Epithelial cell of proximal tubule (primary cell): ENCODE measurements around the gene DMD. TPM values are rescaled to one million over a fixed set of nuclear protein-coding genes. Genes with fewer than 3 reads are reported as not detected.

Experiments used
- DNase-seq: peaks from one replicate; pipeline ENCODE4 v3.0.0-alpha.2; 2011; ENCODE audit warnings: low read depth
- H3K4me3 ChIP-seq: 2 replicates; pipeline ENCODE4 v1.5.1; 2011; ENCODE audit warnings: low read depth, mild to moderate bottlenecking, low read length
- total RNA-seq: library from RNA; depleted of rRNA; stranded (reverse); fragments of >200 nt; gene quantifications from 2 replicates; pipeline ENCODE4 v1.2.3, GENCODE V29; 2015
- TF ChIP-seq, protein P1 (sequence below): conservative IDR thresholded peaks from 2 replicates; pipeline ENCODE4 v1.5.1; 2012; ENCODE audit warnings: low read depth, mild to moderate bottlenecking, low read length

The DMD gene
- total RNA-seq, 1 donor from 2014 or later: 1.3 TPM

DNA sequence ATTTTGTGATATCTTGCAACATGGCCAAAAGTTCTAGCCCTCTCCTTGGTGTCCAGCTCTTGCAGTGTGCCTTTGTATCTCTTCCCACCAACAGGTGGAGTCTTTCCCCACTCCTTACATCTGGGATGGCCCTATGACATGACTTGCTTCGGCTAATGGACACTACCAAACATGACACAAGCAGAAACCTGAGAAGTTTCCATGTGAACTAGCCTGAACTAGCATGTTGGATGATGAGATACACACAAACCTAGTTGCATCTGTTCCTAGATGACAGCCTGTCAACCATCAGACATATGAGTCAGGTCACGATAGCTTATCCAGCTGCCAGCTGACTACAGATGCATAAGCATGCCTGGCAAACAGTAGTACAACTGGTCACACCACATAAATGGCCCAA, 1932.0 kb downstream of the DMD start:
- no peak for DNase-seq
- TF ChIP-seq, protein P1, sequence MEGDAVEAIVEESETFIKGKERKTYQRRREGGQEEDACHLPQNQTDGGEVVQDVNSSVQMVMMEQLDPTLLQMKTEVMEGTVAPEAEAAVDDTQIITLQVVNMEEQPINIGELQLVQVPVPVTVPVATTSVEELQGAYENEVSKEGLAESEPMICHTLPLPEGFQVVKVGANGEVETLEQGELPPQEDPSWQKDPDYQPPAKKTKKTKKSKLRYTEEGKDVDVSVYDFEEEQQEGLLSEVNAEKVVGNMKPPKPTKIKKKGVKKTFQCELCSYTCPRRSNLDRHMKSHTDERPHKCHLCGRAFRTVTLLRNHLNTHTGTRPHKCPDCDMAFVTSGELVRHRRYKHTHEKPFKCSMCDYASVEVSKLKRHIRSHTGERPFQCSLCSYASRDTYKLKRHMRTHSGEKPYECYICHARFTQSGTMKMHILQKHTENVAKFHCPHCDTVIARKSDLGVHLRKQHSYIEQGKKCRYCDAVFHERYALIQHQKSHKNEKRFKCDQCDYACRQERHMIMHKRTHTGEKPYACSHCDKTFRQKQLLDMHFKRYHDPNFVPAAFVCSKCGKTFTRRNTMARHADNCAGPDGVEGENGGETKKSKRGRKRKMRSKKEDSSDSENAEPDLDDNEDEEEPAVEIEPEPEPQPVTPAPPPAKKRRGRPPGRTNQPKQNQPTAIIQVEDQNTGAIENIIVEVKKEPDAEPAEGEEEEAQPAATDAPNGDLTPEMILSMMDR: peak; percentile 53

DNA sequence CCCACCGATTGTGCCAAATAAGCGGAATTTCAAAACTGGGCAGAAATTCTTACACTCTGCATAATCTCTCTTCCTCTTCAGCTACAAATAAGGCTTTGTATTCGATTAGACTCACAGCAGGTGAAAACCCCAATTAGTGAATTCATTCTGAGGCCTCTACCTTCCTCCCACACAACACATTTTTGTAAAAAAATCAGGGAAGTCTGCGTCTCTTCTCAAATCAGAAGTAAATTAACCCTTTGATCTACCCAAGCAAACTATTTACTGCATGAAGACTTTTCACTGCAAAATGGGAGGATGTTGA, 1938.9 kb downstream of the DMD start:
- TF ChIP-seq, protein P1: no peak
- no peak overlapping the region for H3K4me3 ChIP-seq
- DNase-seq: no peak

More for the DNA sequence above, 1932.0 kb downstream of the DMD start:
- no peak overlapping the region for H3K4me3 ChIP-seq

DNA sequence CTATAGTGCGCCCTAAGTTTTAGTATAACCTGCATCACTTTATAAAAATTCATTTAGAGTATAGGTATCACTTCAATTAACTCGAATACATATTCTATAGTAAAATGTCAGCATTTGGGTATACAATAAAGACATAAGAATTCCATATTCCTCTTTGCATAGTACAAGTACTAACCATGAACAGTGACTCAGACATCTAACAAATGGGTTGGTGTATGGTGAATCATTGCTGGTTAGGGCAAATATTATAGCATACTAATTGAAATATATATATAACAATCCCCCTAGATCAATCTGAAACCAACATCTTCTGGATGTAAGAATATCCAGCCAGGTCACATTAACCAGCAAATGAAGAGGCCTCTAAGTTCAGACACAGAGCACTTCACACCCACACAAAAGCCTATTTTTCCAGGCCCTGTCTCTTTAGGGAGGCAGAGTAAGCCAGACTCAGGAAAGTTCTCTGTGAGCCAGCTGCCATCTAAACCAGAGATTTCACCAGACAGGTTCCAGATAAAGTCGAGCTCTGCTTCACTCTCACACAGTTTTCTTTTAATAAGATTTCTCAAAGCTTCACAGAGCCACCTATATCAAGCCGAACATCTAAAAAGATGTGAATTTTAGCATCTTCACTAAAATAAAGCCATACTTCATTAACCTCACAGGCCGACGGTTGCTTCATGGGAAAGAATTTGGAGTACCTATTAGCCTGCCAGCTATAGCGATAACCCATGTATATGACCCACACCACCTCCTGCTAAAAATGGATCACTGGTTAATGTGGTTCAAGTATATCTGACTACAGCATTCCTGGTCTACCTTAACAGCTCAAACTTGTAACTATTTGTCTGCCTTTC, 1939.5 kb downstream of the DMD start:
- H3K4me3 ChIP-seq: no peak overlapping the region
- TF ChIP-seq, protein P1: no peak
- DNase-seq: no peak

DNA sequence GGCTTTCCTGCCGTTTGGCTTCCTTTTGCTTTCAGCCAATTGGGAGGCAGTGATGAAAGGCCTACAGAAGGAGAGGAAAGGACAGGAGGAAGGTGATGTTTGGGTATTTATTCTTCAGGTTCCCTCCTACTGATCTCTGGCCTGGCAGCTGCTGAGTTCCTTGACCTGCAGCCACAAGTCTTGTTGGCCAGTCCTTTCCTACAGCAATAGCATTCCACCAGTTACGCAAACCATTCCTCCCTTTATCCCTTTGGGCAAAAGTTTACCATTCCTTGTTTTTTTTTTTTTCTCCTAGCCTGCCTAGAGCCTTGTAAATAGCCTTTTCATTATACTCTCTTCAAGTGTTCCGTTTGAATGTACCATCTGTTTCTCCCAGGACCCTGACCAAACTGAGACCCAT, 1941.4 kb downstream of the DMD start:
- TF ChIP-seq, protein P1: no peak
- no peak overlapping the region for H3K4me3 ChIP-seq
- no peak for DNase-seq

DNA sequence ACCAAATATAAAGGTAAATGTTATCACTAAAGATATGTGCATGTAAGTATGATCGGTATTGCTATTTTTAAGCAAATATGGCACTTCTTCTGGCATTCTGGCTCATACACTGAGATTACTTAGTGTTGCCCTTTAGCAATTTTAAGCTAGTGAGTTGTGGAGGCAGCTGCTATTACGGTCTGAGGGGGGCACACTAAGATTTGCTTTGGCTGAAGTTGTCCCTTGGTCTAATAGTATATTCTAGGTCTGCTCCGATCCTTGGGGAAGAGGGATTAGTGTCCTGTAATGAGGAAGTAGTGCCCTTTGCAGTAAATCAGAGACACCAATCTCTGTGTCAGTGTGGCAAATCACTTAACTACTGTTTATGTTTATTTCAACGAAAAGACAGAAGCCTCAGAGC, 1943.0 kb downstream of the DMD start:
- DNase-seq: no peak
- no peak overlapping the region for H3K4me3 ChIP-seq
- TF ChIP-seq, protein P1: no peak

DNA sequence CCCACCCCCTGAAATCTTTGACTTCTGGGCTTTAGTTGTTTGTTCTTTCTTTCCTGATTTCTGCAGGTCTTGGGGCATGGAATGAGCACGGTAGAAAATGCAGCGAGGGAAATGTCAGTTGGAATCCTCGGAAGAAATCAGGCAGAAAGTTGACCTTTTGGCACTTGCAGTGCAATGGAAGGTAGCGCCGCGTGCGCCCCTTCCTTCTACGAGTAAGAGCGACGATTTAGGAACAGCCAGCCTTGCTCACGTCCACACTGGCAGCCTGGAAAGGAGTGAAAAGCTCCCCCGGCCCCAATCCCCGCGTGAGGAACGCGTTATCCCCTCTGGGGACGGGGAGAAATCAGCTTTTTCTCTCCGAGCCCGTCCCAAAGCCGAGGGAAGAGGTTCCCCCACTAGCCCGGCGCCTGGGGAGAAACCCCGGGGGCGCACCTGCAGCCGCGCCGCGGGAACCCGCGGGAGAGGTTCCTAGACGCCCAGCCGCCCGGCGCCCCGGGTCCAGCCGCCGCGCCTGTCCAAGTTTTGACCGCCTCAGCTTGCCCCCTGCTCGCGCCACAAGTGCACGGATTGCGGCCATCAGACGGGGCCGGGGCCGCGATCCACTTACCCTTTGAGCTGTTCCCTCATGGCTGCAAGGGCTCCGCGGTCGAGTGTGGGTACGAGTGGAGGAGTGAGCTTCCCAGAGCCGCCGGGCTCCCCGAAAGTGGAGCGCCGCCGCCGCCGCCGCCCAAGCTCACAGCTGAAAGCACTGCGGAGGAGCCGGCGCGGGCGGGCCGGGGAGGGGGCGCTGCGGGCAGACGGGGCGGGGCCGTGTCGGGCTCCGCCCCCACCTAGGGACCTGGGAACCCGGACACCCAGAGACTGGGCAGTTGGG, 1944.9 kb downstream of the DMD start:
- TF ChIP-seq, protein P1: no peak
- H3K4me3 ChIP-seq: peak overlapping the region; percentile 70
- no peak for DNase-seq

DNA sequence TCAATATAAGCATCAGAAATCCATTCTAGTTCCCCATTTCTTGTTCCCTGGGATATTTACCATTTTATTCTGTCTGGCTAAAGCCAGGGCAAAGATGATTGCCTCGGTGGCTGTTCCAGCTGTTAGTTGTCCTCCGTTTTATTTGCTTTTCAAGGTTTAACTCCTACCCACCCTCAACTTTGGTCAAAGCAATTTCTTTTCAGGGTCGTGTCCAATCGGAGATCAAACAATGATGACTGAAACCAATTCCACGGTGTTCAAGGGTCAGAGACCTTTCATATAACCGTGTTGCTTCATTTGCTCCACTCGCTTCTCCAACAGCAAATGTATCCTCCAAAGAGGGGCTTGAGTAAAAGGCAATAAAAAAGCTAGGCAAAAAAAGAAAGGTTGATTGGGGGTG, 1946.0 kb downstream of the DMD start:
- TF ChIP-seq, protein P1: no peak
- H3K4me3 ChIP-seq: no peak overlapping the region
- no peak for DNase-seq
